Measurements from ENCODE around the gene THY1.

DNA sequence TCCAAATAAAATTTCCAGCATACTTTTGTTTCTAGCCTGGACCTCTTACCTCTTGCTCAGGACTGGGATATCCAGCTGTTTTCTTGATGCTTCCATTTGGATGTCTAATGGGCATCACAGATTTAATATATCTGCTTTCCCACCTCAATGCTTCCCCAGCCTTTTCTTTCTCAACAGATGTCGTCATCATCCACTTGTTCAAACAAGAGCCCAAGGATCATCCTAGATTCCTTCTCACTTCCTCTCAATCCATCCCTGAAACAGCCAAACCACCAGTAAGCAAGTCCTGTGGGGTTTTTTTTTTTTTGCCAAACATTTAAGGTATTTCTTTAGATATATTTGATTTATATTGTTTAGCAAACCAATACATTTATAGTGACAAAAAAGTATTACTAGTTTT is 12.5 kb downstream of the THY1 start:
- TF ChIP-seq, protein P1, sequence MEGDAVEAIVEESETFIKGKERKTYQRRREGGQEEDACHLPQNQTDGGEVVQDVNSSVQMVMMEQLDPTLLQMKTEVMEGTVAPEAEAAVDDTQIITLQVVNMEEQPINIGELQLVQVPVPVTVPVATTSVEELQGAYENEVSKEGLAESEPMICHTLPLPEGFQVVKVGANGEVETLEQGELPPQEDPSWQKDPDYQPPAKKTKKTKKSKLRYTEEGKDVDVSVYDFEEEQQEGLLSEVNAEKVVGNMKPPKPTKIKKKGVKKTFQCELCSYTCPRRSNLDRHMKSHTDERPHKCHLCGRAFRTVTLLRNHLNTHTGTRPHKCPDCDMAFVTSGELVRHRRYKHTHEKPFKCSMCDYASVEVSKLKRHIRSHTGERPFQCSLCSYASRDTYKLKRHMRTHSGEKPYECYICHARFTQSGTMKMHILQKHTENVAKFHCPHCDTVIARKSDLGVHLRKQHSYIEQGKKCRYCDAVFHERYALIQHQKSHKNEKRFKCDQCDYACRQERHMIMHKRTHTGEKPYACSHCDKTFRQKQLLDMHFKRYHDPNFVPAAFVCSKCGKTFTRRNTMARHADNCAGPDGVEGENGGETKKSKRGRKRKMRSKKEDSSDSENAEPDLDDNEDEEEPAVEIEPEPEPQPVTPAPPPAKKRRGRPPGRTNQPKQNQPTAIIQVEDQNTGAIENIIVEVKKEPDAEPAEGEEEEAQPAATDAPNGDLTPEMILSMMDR (IDR thresholded peaks at IDR 0.05) = no peak
- TF ChIP-seq POLR2AphosphoS5 (IDR thresholded peaks at IDR 0.05; ENCODE audit: low read depth, low read length) (no peak), TCF7L2 (IDR thresholded peaks at IDR 0.05; ENCODE audit: low read depth, low read length) (no peak), SIN3A (IDR thresholded peaks at IDR 0.05; ENCODE audit: borderline replicate concordance, insufficient read depth, low read depth, low read length) (no peak)
- TF ChIP-seq, protein P2, sequence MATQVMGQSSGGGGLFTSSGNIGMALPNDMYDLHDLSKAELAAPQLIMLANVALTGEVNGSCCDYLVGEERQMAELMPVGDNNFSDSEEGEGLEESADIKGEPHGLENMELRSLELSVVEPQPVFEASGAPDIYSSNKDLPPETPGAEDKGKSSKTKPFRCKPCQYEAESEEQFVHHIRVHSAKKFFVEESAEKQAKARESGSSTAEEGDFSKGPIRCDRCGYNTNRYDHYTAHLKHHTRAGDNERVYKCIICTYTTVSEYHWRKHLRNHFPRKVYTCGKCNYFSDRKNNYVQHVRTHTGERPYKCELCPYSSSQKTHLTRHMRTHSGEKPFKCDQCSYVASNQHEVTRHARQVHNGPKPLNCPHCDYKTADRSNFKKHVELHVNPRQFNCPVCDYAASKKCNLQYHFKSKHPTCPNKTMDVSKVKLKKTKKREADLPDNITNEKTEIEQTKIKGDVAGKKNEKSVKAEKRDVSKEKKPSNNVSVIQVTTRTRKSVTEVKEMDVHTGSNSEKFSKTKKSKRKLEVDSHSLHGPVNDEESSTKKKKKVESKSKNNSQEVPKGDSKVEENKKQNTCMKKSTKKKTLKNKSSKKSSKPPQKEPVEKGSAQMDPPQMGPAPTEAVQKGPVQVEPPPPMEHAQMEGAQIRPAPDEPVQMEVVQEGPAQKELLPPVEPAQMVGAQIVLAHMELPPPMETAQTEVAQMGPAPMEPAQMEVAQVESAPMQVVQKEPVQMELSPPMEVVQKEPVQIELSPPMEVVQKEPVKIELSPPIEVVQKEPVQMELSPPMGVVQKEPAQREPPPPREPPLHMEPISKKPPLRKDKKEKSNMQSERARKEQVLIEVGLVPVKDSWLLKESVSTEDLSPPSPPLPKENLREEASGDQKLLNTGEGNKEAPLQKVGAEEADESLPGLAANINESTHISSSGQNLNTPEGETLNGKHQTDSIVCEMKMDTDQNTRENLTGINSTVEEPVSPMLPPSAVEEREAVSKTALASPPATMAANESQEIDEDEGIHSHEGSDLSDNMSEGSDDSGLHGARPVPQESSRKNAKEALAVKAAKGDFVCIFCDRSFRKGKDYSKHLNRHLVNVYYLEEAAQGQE (IDR thresholded peaks at IDR 0.05; ENCODE audit: insufficient read depth in 1 of 2, low read depth in 2 of 2, low read length in 1 of 2) = no peak
